ENCODE measurements around the gene HSD17B13.
"Not testable (repeated sequence)": the region's sequence is repeated elsewhere in the genome, so short reads cannot be mapped to it uniquely, and the experiment has no call there.

The HSD17B13 gene, protein sequence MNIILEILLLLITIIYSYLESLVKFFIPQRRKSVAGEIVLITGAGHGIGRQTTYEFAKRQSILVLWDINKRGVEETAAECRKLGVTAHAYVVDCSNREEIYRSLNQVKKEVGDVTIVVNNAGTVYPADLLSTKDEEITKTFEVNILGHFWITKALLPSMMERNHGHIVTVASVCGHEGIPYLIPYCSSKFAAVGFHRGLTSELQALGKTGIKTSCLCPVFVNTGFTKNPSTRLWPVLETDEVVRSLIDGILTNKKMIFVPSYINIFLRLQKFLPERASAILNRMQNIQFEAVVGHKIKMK

GRCh38 chr4:87322754-87323153 lies at the start of gene HSD17B13:
Gene HSD17B13 (minus strand): TSS chr4:87322882. CDS start chr4:87322841, 41 bp downstream.
- no peak for DNase-seq
- in situ Hi-C loops (cut with MboI; ENCODE audit: low pct_unique_long_range_greater_than_20kb, low sequenced_read_pairs): no loop called here

- in situ Hi-C loops (cut with MboI; ENCODE audit: low pct_unique_long_range_greater_than_20kb, low sequenced_read_pairs): no loop called here
- DNase-seq: no peak
Observed at GRCh38 chr4:87370068-87370467, 47.4 kb upstream of the HSD17B13 start.

DNA sequence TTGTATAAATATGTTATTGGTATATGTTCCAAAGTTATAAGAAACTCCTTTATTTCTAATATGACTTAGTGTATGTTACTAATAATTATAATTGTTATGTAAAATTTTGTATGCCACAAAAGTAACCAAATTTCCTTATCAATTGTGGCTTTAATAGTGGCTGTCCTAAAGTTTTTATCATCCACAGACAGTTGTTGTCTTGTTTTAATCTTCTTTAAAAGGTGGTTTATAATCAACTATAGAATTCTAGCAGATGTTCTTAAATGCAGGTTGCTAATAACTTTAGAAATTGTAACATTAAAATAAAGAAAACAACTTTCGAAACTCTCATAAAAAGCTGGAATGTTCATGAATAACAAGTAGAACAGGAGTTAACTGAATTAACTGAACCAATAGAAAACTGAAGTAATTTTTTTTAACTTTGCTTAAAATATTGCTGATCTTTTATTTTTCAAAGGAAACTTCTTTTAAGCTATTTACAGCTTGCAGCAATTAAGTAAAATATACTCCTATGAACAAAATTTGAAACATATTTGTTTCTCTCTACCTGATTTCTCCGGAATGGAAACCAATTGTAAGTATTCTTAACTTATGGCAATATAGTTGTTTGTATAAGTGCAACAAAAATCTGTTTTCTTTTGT lies 44.0 kb upstream of the HSD17B13 start:
- in situ Hi-C loops (cut with MboI; ENCODE audit: low pct_unique_long_range_greater_than_20kb, low sequenced_read_pairs): no loop called here
- DNase-seq: no peak

DNA sequence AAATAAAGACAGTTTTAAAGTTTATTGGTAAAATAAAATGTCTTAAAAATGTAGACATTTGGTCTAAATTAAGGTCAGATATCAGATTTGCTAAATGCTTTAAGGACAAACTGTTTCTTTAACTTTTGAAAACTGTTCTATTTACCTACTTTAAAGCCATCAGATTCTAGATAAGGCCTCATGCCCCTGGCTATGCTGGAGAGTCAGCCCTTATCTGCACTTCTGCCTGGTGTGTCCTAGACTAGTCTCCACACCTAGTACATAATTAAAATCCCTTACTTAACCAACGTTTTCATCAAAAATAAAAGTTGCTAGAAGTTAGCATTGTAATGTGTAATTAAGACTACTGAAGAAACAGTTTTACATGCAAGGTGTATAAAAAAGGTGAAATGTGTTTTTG lies 42.7 kb upstream of the HSD17B13 start:
- in situ Hi-C loops (cut with MboI; ENCODE audit: low pct_unique_long_range_greater_than_20kb, low sequenced_read_pairs): no loop called here
- no peak for DNase-seq

- no peak for DNase-seq
- in situ Hi-C loops (cut with MboI; ENCODE audit: low pct_unique_long_range_greater_than_20kb, low sequenced_read_pairs): no loop called here
Observed at GRCh38 chr4:87363552-87363951, 40.9 kb upstream of the HSD17B13 start.

GRCh38 chr4:87360338-87360935 lies 37.8 kb upstream of the HSD17B13 start:
- in situ Hi-C loops (cut with MboI; ENCODE audit: low pct_unique_long_range_greater_than_20kb, low sequenced_read_pairs): no loop called here
- DNase-seq: no peak

DNA sequence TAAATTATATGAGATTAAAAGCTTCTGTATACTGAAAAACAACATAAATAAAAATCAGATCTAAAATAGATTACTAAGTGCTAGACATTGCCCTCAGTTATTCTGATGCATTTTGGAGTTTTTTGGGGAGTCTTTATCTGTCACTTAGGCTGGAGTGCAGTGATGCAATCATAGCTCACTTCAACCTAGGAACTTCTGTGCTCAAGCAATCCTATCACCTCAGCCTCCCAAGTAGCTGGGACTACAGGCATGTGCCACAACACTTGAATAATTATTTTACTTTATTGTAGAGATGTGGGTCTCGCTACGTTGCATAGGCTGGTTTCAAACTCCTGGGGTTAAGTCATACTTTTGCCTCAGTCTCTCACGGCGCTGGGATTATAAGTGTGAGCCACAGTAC lies 36.6 kb upstream of the HSD17B13 start:
- in situ Hi-C loops (cut with MboI; ENCODE audit: low pct_unique_long_range_greater_than_20kb, low sequenced_read_pairs): no loop called here
- DNase-seq: no peak

DNA sequence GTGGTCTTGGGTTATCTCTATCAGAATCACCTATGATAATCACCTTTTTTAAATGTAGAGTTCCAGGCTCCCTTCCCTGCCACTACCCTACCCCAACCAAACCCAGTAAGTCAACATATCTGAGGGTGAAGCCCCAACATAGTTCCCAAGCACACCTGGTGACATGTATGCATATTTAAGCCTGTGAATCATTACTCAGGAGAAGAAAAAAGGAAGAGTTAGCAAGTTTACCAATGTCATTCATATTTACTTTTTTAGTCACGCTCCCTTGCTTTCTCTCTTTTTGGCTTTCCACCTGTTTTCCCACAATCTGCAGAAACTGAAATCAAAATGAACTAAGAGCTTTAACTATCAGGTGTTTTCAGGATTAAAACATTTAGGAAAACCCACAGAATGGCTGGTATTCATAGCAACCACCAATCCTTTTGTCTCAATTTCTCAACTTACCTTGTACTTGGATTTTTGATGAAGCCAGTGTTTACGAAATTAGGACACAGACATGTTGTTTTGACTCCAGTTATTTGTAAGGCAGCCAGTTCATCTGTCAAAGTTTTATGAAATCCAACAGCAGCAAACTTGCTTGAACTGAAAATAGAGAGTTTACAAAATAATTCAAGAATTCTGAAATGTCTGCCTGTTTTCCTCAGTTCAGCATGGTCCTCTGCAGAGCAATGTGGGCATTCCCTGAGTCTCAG lies 34.3 kb upstream of the HSD17B13 start:
- in situ Hi-C loops (cut with MboI; ENCODE audit: low pct_unique_long_range_greater_than_20kb, low sequenced_read_pairs): no loop called here
- DNase-seq: no peak

GRCh38 chr4:87354168-87355102 lies 31.8 kb upstream of the HSD17B13 start:
- no peak for DNase-seq
- in situ Hi-C loops (cut with MboI; ENCODE audit: low pct_unique_long_range_greater_than_20kb, low sequenced_read_pairs): no loop called here

DNA sequence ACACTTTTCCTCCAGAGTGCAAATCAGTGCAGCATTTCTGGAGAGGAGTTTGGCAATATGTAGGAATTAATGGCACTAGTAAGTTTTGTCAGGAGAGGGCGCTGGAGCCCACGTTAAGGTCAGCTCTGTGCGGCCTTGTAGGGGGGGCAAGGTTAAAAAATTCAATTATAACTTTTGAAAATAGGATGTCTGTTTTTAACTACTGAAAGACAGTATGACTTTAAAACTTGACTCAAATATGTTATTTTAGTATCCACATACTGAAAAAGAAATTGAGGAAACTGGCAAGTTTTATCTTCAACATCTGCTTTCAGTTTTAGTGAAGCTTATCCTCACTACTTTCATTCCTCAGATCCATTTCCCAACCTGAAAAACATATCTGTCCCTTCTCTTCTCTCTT lies 30.9 kb upstream of the HSD17B13 start:
- in situ Hi-C loops (cut with MboI; ENCODE audit: low pct_unique_long_range_greater_than_20kb, low sequenced_read_pairs): no loop called here
- peak; percentile 41 for DNase-seq

DNA sequence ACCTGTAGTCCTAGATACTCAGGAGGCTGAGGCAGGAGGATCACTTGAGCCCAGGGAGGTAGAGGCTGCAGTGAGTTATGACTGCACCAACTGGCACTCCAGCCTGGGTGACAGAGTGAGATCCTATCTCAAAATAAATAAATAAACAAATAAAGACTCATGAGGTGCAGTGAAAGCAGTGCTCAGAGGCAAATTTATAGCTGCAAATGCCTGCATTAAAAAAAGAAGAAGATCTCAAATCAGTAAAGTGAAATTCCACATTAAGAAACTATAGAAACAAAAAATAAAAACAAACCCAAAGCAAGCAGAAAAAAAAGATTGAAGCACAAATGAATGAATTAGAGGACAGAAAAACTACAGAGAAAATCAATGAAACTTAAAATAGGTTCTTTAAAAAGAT lies 22.5 kb upstream of the HSD17B13 start:
- DNase-seq: no peak
- in situ Hi-C loops (cut with MboI; ENCODE audit: low pct_unique_long_range_greater_than_20kb, low sequenced_read_pairs): no loop called here

- in situ Hi-C loops (cut with MboI; ENCODE audit: low pct_unique_long_range_greater_than_20kb, low sequenced_read_pairs): no loop called here
- no peak for DNase-seq
Observed at GRCh38 chr4:87342872-87343271, 20.2 kb upstream of the HSD17B13 start.

DNA sequence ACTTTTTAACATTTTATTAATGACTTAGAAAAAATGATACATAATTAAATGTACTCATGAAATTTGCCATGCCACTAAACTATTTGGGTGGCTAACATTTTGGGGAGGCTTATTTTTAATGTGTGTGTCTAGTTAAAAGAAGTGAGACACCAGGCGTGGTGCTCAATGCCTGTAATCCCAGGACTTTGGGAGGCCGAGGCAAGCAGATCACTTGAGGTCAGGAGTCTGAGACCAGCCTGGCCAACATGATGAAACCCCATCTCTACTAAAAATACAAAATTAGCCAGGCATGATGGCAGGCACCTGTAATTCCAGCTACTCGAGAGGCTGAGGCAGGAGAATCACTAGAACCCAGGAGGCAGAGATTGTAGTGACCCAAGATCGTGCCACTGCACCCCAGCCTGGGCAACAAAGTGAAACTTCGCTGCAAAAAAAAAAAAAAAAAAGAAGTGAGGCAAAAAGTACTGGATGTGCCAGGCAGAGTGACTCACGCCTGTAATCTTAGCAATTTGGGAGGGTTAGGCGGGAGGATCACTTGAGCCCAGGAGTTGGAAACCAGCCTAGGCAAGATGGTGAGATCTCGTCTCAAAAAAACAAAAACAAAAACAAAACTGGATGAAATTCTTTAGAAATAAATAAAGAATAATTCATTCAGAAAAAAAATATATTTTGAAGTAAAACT lies 19.4 kb upstream of the HSD17B13 start:
- DNase-seq; in situ Hi-C loops (cut with MboI; ENCODE audit: low pct_unique_long_range_greater_than_20kb, low sequenced_read_pairs): not testable (repeated sequence)

GRCh38 chr4:87339440-87339839 lies 16.8 kb upstream of the HSD17B13 start:
- in situ Hi-C loops (cut with MboI; ENCODE audit: low pct_unique_long_range_greater_than_20kb, low sequenced_read_pairs): no loop called here
- no peak for DNase-seq

- in situ Hi-C loops (cut with MboI; ENCODE audit: low pct_unique_long_range_greater_than_20kb, low sequenced_read_pairs): no loop called here
- DNase-seq: no peak
Observed at GRCh38 chr4:87337361-87337760, 14.7 kb upstream of the HSD17B13 start.

DNA sequence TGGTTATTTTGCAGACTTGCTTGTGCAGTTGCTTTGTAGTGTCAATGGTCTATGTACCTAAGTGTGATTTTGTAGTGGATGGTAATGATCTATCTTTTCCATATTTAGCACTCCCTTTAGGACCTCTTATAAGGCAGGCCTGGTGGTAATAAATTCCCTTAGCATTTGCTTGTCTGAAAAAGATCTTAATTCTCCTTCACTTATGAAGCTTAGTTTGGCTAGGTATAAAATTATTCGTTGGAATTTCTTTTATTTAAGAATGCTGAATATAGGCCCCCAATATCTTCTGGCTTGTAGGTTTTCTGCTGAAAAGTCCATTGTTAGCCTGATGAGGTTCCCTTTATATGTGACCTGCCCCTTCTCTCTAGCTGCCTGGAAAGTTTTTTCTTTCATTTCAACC lies 10.6 kb upstream of the HSD17B13 start:
- in situ Hi-C loops (cut with MboI; ENCODE audit: low pct_unique_long_range_greater_than_20kb, low sequenced_read_pairs): no loop called here

DNA sequence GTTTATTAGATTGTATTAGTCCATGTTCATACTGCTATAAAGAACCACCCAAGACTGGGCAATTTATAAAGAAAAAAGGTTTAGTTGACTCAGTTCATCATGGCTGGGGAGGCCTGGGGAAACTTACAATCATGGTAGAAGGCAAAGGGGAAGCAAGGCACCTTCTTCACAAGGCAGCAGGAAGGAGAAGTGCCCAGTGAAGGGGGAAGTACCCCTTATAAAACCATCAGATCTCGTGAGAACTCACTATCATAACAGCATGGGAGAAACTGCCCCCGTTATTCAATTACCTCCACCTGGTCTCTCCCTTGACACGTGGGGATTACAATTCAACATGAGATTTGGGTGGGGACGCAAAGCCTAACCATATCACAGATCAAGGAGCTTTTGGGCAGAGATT lies 8.1 kb upstream of the HSD17B13 start:
- in situ Hi-C loops (cut with MboI; ENCODE audit: low pct_unique_long_range_greater_than_20kb, low sequenced_read_pairs): no loop called here
- DNase-seq: peak; percentile 49

More for the DNA sequence above, 10.6 kb upstream of the HSD17B13 start:
- no peak for DNase-seq

DNA sequence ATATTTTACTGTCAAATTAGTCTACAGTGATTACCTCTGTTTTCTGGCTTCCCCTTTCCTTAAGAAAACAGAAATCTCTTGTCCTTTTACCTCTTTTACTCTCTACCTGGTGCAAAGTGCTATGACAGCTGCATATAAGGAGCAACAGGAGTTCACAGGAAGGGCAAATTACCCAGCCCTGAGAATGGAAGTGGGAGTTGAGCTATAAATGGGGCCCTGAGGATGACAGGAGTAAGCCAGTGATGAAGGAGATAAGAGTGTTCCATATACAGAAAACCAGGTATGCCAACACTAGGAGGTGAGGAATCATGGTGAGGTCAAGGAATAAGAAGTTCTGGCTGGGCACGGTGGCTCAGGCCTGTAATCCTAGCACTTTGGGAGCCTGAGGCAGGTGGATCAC lies 4.5 kb upstream of the HSD17B13 start:
- in situ Hi-C loops (cut with MboI; ENCODE audit: low pct_unique_long_range_greater_than_20kb, low sequenced_read_pairs): no loop called here
- no peak for DNase-seq
